Duodenal mucosa (tissue), 2 donors: Measurements from ENCODE around the gene TMEM150C.

Source experiments
- H3K27ac ChIP-seq: one replicate; pipeline ENCODE4 v1.7.0; 2013; ENCODE audit warnings: low read depth, low read length
- H3K27me3 ChIP-seq, 2 donors: one replicate each; pipeline ENCODE4 v1.7.0; 2013; ENCODE audit warnings: low read length in 2 of 2, control low read depth in 1 of 2; ENCODE audit not compliant: insufficient read depth in 2 of 2, control insufficient read depth in 1 of 2
- H3K36me3 ChIP-seq, 2 donors: one replicate each; pipeline ENCODE4 v1.7.0; 2013; ENCODE audit warnings: low read length in 2 of 2, control low read depth in 1 of 2; ENCODE audit not compliant: insufficient read depth in 2 of 2, control insufficient read depth in 1 of 2
- H3K4me1 ChIP-seq, 2 donors: one replicate each; pipeline ENCODE4 v1.7.0; 2013; ENCODE audit warnings: low read length in 2 of 2, control low read depth in 1 of 2; ENCODE audit not compliant: insufficient read depth in 2 of 2, control insufficient read depth in 1 of 2
- H3K4me3 ChIP-seq, 2 donors: one replicate each; pipeline ENCODE4 v1.7.0; 2013; ENCODE audit warnings: low read length in 2 of 2, low read depth in 1 of 2
- H3K9ac ChIP-seq, 2 donors: one replicate each; pipeline ENCODE4 v1.7.0; 2013; ENCODE audit warnings: low read length in 2 of 2, low read depth in 1 of 2
- H3K9me3 ChIP-seq, 2 donors: one replicate each; pipeline ENCODE4 v1.7.0; 2013; ENCODE audit warnings: low read length in 2 of 2, control low read depth in 1 of 2; ENCODE audit not compliant: control insufficient read depth in 1 of 2

TMEM150C gene

GRCh38 chr4:82521283-82521682, 40.5 kb downstream of the TMEM150C start:
- Histone ChIP-seq H3K9ac (no peak overlapping the region), H3K36me3 (no peaks in the 10 kb centered on the region), H3K4me1 (peaks cover 0 to 2% of the 10 kb centered on the region in 2 donors), H3K27ac (no peak overlapping the region), H3K4me3 (no peak overlapping the region), H3K27me3 (no peaks in the 10 kb centered on the region), H3K9me3 (no peaks in the 10 kb centered on the region)

GRCh38 chr4:82519776-82520175, 42.0 kb downstream of the TMEM150C start:
- Histone ChIP-seq H3K27me3 (no peaks in the 10 kb centered on the region), H3K4me3 (no peak overlapping the region), H3K27ac (no peak overlapping the region), H3K4me1 (peaks cover 0 to 2% of the 10 kb centered on the region in 2 donors), H3K9ac (no peak overlapping the region), H3K9me3 (no peaks in the 10 kb centered on the region), H3K36me3 (no peaks in the 10 kb centered on the region)

GRCh38 chr4:82519072-82519471, 42.7 kb downstream of the TMEM150C start:
- Histone ChIP-seq H3K9me3 (no peaks in the 10 kb centered on the region), H3K36me3 (no peaks in the 10 kb centered on the region), H3K9ac (no peak overlapping the region), H3K4me1 (peaks cover 0 to 2% of the 10 kb centered on the region in 2 donors), H3K27ac (no peak overlapping the region), H3K4me3 (no peak overlapping the region), H3K27me3 (no peaks in the 10 kb centered on the region)

GRCh38 chr4:82517043-82517442, 44.7 kb downstream of the TMEM150C start:
- Histone ChIP-seq H3K27me3 (no peaks in the 10 kb centered on the region), H3K4me1 (peaks cover 0 to 2% of the 10 kb centered on the region in 2 donors), H3K36me3 (no peaks in the 10 kb centered on the region), H3K9me3 (no peaks in the 10 kb centered on the region), H3K9ac (no peak overlapping the region), H3K4me3 (no peak overlapping the region), H3K27ac (no peak overlapping the region)

- H3K36me3 ChIP-seq: no peaks in the 10 kb centered on the region
- no peak overlapping the region for H3K27ac ChIP-seq
- no peak overlapping the region for H3K9ac ChIP-seq
- no peaks in the 10 kb centered on the region for H3K27me3 ChIP-seq
- H3K4me3 ChIP-seq: no peak overlapping the region
- H3K9me3 ChIP-seq: no peaks in the 10 kb centered on the region
- H3K4me1 ChIP-seq: peaks cover 2 to 3% of the 10 kb centered on the region in 2 donors
These were observed 46.1 kb downstream of the TMEM150C start for GRCh38 chr4:82515705-82516104.

GRCh38 chr4:82513382-82513781, 48.4 kb downstream of the TMEM150C start:
- no peak overlapping the region for H3K4me3 ChIP-seq
- peaks cover 0 to 8% of the 10 kb centered on the region in 2 donors for H3K4me1 ChIP-seq
- no peaks in the 10 kb centered on the region for H3K27me3 ChIP-seq
- H3K9me3 ChIP-seq: no peaks in the 10 kb centered on the region
- no peak overlapping the region for H3K27ac ChIP-seq
- no peaks in the 10 kb centered on the region for H3K36me3 ChIP-seq
- H3K9ac ChIP-seq: no peak overlapping the region

- no peak overlapping the region for H3K9ac ChIP-seq
- peaks cover 0 to 8% of the 10 kb centered on the region in 2 donors for H3K4me1 ChIP-seq
- no peak overlapping the region for H3K27ac ChIP-seq
- H3K27me3 ChIP-seq: no peaks in the 10 kb centered on the region
- H3K9me3 ChIP-seq: no peaks in the 10 kb centered on the region
- H3K4me3 ChIP-seq: no peak overlapping the region
- H3K36me3 ChIP-seq: no peaks in the 10 kb centered on the region
These were observed 51.6 kb downstream of the TMEM150C start for GRCh38 chr4:82510216-82510615.

- H3K36me3 ChIP-seq: no peaks in the 10 kb centered on the region
- peaks cover 0 to 8% of the 10 kb centered on the region in 2 donors for H3K4me1 ChIP-seq
- H3K27me3 ChIP-seq: no peaks in the 10 kb centered on the region
- no peak overlapping the region for H3K4me3 ChIP-seq
- H3K9me3 ChIP-seq: no peaks in the 10 kb centered on the region
- H3K9ac ChIP-seq: no peak overlapping the region
- no peak overlapping the region for H3K27ac ChIP-seq
These were observed 52.9 kb downstream of the TMEM150C start for GRCh38 chr4:82508806-82509428.

- H3K36me3 ChIP-seq: no peaks in the 10 kb centered on the region
- no peak overlapping the region for H3K9ac ChIP-seq
- peaks cover 0 to 8% of the 10 kb centered on the region in 2 donors for H3K4me1 ChIP-seq
- no peaks in the 10 kb centered on the region for H3K27me3 ChIP-seq
- no peak overlapping the region for H3K4me3 ChIP-seq
- H3K27ac ChIP-seq: no peak overlapping the region
- H3K9me3 ChIP-seq: no peaks in the 10 kb centered on the region
These were observed 53.8 kb downstream of the TMEM150C start for GRCh38 chr4:82508011-82508410.

- Histone ChIP-seq H3K36me3 (peaks cover 0 to 3% of the 10 kb centered on the region in 2 donors), H3K27ac (no peak overlapping the region), H3K9me3 (no peaks in the 10 kb centered on the region), H3K27me3 (no peaks in the 10 kb centered on the region), H3K9ac (no peak overlapping the region), H3K4me1 (peaks cover 0 to 6% of the 10 kb centered on the region in 2 donors), H3K4me3 (no peak overlapping the region)
These were observed 60.7 kb downstream of the TMEM150C start for GRCh38 chr4:82501154-82501442.
